GM21723 (cell line): Measurements from ENCODE around the gene MORC1.

Source experiments
- ATAC-seq: cut with Tn5 transposase; IDR thresholded peaks from one replicate; pipeline ENCODE4 v1.9.1; 2021; ENCODE audit warnings: mild to moderate bottlenecking, moderate library complexity; ENCODE audit not compliant: unreplicated experiment

Gene MORC1

DNA sequence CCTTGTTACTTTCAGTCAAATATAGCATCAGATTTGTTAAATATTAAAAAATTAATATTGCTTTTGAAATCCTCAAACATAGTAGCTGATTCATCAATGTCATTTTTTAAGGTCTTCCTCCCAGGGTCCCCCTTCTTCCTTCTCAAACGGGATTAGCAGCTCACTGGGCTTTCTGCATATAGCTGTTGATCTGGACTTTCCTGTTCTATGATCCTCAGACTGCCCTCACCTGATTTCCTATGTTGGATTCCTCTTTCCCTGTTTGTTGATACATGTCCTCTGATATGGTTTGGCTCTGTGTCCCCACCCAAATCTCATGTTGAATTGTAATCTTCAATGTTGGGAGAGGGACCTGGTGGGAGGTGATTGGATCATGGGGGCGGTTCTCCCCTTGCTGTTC is 170.1 kb downstream of the MORC1 start:
- ATAC-seq = no peak

DNA sequence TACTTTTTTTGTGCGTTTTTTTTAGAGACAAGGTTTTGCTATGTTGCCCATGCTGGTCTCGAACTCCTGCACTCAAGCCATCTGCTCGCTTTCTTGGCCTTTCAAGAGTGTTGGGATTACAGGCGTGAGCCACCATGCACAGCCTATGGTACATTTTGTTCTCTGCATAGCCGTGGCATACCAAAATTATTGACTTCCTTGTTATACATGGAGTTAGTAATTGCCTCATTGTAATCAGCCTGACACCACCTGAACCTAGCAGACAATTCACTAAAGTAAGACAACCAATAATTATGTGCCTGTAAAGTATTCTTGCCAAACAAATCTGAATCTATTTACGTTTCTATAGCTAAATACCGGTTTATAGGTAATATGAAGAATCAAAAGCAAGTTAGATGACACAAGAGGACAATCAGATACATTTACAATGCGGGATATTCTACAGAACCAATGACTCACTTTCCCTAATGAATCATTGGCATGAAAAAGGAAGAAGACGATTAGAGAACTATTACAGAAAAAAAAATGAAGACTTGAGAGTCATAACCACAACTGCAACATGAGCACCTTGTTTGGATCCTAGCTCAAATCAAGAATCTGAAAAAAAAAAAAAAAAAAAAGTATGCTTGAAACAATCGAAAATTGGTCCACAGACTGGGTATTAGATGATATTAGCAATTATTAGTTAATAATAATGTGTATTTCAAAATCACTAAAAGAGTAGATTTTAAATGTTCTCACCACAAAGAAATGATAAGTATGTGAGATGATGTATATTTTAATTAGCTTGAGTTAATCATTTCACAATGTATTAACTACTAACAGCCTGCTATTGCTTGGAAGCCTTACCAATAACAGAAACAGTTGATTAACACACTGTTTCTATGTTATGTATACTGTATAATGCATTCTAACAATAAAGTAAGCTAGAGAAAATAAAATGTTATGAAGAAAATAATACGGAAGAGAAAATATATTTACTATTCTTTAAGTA is 171.3 kb downstream of the MORC1 start:
- ATAC-seq = no peak

DNA sequence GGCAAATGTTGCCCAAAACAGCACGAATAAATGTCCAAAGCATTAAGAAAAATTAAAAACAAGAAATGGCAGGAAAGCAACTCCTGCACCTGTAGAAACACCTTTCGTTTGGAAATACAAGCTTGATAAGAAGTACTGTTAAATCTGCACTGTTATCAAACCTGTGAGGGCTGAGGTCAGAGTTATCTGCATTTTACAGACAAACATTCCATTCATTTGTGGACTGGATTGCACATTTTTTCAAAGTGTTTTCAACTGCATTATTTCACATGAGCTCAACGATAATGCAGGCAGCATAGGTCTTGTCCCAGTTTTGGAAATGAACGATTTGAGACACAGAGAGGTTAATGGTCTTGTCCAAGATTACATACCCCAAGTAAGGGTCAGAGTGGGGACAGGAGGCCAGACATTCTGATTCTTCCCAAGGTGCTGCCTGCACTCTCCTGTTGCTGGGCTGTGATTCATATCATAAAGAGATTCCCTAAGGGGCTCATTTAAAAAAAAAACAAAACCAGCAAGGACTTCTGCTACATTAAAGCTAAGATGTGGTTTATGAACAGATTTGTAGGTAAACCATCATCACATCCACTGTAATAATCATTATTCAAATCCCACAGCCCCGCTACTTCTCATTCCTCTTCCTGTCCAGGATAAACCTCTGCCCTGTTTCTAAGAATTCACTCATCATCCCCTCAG is 177.2 kb downstream of the MORC1 start:
- no peak for ATAC-seq

DNA sequence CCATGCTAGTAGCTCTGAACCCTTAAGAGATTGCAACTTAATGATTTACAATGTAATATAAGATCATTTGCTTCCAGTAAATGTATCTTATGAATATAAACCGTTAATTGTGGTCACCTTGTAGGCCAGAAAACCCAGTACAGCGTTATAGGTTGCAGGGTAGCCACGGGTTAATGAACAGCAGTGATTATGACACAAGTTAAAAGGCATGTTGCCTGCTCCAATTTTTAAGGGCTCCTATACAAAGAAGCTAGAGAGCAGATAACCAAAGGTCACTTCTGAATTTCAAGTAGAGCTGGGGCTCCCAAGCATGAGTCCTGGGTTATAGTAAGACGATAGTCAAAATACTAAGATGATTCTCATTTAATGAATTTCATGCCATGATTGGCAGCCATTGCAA is 177.8 kb downstream of the MORC1 start:
- no peak for ATAC-seq

DNA sequence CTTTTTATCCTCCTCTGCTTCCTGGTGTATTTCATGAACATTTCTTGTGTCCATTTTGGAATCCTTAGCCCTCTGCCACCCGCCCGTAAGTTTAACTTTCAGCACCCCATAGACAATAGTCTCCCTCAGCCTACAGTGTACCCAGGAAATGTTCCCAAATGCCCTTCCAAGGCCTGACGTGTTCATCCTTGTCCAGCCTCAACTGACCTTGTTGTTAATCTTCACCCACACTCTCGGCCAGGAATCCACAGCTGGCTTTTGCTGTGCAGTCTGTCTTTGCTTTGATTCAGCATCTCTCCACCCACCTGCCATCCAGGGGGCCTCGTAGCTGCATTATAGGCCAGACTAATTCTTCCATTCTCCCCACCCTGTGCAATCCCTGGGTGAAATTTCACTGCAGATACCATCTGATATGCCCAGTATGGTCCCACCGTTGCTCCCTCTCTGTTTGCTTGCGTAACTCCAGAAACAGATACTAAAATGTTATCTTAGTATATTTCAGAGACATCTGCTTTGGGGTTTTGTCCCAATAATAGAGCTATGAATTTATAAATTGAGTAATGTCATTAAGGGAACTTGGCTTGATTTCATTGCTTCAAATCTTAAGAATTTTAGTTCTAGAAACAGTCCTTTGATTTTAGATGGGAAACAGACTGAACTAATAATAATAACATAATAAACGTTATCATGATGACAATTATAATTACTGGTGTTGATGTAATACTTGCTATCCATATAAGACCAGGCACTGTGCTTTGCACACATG is 180.8 kb downstream of the MORC1 start:
- ATAC-seq = no peak

DNA sequence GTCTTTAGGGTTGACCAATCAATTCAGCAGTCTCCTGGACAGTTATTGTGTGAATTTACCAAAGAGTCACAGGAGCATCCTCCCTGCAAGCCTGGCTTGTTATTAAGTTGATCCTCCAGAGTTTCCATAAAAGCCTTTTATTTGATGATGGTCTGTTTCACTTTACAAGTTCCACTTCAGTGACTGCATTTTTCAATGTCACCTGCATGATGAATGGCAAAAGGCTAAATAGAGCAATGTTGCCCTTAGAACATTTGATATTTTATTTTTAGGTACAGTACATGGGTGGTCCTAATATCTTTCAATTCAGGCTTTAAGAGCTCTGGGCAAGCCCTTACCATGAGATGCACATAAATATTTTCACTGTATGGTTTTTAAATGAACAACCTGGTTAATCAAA is 186.9 kb downstream of the MORC1 start:
- ATAC-seq = no peak

DNA sequence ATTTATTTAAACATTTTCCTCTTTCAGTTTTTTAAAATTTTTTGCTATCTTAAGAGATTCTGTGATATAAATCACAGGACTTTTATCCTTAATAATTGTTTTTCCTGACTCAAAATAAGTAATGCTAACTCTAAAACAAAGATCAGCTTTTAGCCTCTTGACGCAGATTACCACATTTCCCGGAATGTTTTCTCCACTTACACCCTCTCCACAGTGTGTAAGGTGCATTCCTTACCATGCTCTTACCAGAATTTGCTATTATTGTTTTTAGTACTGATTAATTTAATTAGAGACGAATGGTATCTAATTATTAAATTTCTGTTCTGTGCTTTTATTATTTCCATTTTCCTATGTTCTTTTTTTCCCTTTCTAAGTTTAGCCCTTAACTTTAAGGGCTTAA is 199.1 kb downstream of the MORC1 start:
- no peak for ATAC-seq

DNA sequence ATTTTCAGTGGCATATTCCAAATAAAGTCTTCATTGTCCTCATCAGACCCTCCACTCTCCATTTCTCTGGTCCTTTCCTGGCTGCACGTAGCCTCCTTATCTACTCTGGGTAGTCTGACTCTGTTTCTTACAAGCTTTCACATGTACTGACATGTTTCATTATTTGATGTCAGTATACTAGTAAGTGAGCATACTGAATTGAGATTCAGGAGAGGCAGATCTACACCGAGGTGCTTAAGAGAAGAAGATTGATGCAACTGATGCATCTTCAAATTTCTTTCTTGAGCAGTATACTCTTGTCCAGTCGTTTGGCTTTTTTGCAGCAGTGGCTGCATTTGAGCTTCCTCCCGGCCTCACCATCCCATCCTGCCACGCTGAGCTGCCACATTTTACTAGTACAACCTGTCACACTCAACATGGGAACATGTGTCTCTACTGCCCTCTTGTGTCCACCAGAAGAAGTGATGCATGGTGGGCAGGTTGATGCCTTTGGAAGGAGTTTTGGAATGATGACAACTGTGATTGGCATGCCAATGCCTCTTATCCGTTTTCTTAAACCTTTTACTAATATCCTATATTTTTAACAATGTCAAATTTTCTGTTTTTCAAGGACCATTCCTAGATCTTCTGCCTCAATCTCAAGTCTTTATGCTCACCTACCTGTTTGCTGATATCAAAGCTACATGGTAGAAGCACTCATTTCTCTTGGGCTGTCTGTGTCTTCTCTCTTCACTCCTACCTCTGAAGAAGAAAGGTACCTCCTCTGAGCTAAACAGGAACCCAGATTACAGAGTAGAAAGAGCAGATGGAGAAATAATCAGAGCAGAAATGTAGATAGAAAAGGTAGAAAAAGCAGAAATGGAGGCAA is 202.9 kb downstream of the MORC1 start:
- ATAC-seq = peak; percentile 95

DNA sequence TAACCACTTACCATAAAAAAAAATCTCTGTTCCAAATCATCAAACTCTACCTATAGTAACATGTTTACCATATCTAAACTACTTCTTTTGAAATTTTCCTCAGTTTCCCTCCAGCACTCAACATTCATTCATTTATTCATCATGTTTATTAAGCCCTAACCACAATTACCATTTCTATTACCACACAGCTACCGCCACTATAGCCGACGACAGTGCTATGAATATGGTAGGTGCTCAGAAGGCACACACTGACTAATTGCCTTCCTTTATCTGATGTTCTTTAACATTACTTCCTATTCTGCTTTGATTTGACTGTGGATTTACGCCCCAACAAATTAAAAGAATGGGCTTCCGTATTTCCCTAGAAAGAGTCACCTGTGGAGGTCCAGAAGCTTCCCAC is 208.1 kb downstream of the MORC1 start:
- ATAC-seq = no peak
